ENCODE measurements around the gene NPBWR2. TPM values are rescaled to one million over a fixed set of nuclear protein-coding genes. Genes with fewer than 3 reads are reported as not detected.

Gene NPBWR2
- total RNA-seq, 1 experiment from 2014 or later, result not detected

DNA sequence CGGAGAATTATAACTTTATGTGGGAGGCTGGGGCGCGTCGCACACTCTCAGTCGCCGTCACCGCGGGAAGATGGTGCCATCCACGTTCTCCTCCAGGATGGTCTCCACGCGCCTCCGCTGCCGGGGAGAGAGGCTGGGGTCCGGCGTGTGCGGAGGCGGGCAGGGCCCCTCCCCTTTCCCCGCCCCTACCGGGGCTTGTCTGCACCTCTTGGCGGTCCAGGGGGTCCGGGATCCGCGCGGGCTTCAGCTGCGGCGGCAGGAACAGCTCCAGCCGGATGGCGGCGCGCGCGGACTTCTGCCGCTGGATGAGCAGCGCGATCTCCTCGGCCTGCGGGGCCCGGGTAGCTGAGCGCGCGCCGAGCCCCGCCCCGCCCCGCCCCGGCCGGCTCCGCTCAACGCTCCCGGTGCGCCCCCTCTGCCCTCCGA is 24.0 kb downstream of the NPBWR2 start:
- Mint-ChIP-seq H3K27ac (ENCODE audit: low read depth, unreplicated experiment) (no peak overlapping the region), H3K4me3 (ENCODE audit: unreplicated experiment) (peak overlapping the region; percentile 66), H3K36me3 (ENCODE audit: insufficient read depth, unreplicated experiment) (peaks cover 6% of the 10 kb centered on the region), H3K9me3 (ENCODE audit: unreplicated experiment) (no peaks in the 10 kb centered on the region), H3K27me3 (ENCODE audit: insufficient read depth, unreplicated experiment) (peaks cover 5% of the 10 kb centered on the region), H3K4me1 (ENCODE audit: insufficient read depth, unreplicated experiment) (peaks cover 13% of the 10 kb centered on the region)
- peak; percentile 61 for DNase-seq (ENCODE audit: unreplicated experiment)
- ChIA-PET CTCF (interaction anchor here (0.6 to 8.9 kb wide), 15 partner anchors 9 to 174 kb away, joined by 3 to 93 read pairs (median 3); partner anchors contain the start of gene SAMD10), POLR2A (interaction anchor here (0.7 to 1.8 kb wide), 7 partner anchors 14 to 218 kb away, joined by 3 to 9 read pairs (median 4); partner anchors contain the start of genes PRPF6 and TPD52L2)
- BruUV-seq (replicated peaks), result no TSS peak
- intact Hi-C loops (cut with micrococcal nuclease), result loop anchor here (1.0 kb wide), 1 partner anchor 37 kb away; no protein-coding TSS in a partner anchor
- peak; percentile 80 for TF ChIP-seq CTCF (IDR thresholded peaks at IDR 0.05; ENCODE audit: unreplicated experiment)

DNA sequence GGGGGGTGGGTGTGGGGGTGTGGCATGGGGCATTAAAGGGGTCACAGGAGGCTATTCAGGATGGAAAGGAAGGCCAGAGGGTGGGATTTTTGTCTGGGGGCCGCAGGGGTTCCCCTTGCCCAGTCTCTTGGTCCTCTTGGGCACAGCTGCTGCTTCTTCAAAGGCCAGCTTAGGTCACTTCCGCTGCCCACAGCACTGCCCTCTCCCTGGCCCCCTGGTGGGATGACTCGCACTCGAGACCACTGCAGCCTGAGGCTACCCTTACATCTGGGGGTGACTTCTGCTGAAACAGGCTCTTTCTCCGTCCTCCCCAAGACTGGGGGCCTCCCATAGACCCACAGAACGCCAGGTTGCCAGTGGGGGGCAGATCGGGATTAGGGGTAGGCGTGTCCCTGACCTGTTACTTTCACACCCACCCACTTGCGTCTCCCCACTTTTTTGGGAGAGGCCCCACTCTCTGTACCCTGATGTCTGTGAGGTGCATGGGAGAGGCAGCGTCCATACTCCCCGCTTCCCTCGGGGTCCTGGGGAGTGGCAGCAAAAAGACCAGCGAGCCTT is 24.5 kb downstream of the NPBWR2 start:
- Mint-ChIP-seq H3K4me1 (ENCODE audit: insufficient read depth, unreplicated experiment) (peaks cover 13% of the 10 kb centered on the region), H3K27ac (ENCODE audit: low read depth, unreplicated experiment) (no peak overlapping the region), H3K27me3 (ENCODE audit: insufficient read depth, unreplicated experiment) (peaks cover under 1% of the 10 kb centered on the region), H3K36me3 (ENCODE audit: insufficient read depth, unreplicated experiment) (peaks cover 6% of the 10 kb centered on the region), H3K9me3 (ENCODE audit: unreplicated experiment) (no peaks in the 10 kb centered on the region), H3K4me3 (ENCODE audit: unreplicated experiment) (peak overlapping the region; percentile 66)
- DNase-seq (ENCODE audit: unreplicated experiment), result no peak
- ChIA-PET POLR2A (interaction anchor here (1.4 to 1.8 kb wide), 2 partner anchors 39 to 102 kb away, joined by 4 to 5 read pairs; partner anchors contain the start of gene PRPF6), CTCF (interaction anchor here (0.7 to 8.9 kb wide), 10 partner anchors 9 to 174 kb away, joined by 3 to 93 read pairs (median 4); partner anchors contain the start of gene SAMD10)
- no TSS peak for BruUV-seq (replicated peaks)
- intact Hi-C loops (cut with micrococcal nuclease), result loop anchor here (1.0 kb wide), 1 partner anchor 37 kb away; no protein-coding TSS in a partner anchor
- TF ChIP-seq CTCF (IDR thresholded peaks at IDR 0.05; ENCODE audit: unreplicated experiment), result no peak

- no peak for TF ChIP-seq CTCF (IDR thresholded peaks at IDR 0.05; ENCODE audit: unreplicated experiment)
- intact Hi-C loops (cut with micrococcal nuclease), result no loop called here
- Mint-ChIP-seq H3K4me3 (ENCODE audit: unreplicated experiment) (no peak overlapping the region), H3K4me1 (ENCODE audit: insufficient read depth, unreplicated experiment) (peaks cover 13% of the 10 kb centered on the region), H3K36me3 (ENCODE audit: insufficient read depth, unreplicated experiment) (peaks cover 6% of the 10 kb centered on the region), H3K9me3 (ENCODE audit: unreplicated experiment) (no peaks in the 10 kb centered on the region), H3K27ac (ENCODE audit: low read depth, unreplicated experiment) (no peak overlapping the region), H3K27me3 (ENCODE audit: insufficient read depth, unreplicated experiment) (no peaks in the 10 kb centered on the region)
- ChIA-PET CTCF (interaction anchor here (0.7 to 8.9 kb wide), 6 partner anchors 18 to 43 kb away, joined by 3 to 93 read pairs (median 5); no protein-coding TSS in a partner anchor), POLR2A (interaction anchor here (1.8 kb wide), 1 partner anchor 101 kb away, joined by 5 read pairs; the partner anchor contains the start of gene PRPF6)
- no TSS peak for BruUV-seq (replicated peaks)
- DNase-seq (ENCODE audit: unreplicated experiment), result no peak
Observed at GRCh38 chr20:64082126-64082731, 25.1 kb downstream of the NPBWR2 start.

GRCh38 chr20:64081624-64081964 is 25.8 kb downstream of the NPBWR2 start:
- Mint-ChIP-seq H3K27ac (ENCODE audit: low read depth, unreplicated experiment) (no peak overlapping the region), H3K4me1 (ENCODE audit: insufficient read depth, unreplicated experiment) (peaks cover 10% of the 10 kb centered on the region), H3K4me3 (ENCODE audit: unreplicated experiment) (no peak overlapping the region), H3K36me3 (ENCODE audit: insufficient read depth, unreplicated experiment) (peaks cover 6% of the 10 kb centered on the region), H3K27me3 (ENCODE audit: insufficient read depth, unreplicated experiment) (no peaks in the 10 kb centered on the region), H3K9me3 (ENCODE audit: unreplicated experiment) (no peaks in the 10 kb centered on the region)
- TF ChIP-seq CTCF (IDR thresholded peaks at IDR 0.05; ENCODE audit: unreplicated experiment), result no peak
- BruUV-seq (replicated peaks), result no TSS peak
- no peak for DNase-seq (ENCODE audit: unreplicated experiment)
- intact Hi-C loops (cut with micrococcal nuclease), result no loop called here
- ChIA-PET CTCF (interaction anchor here (0.6 to 8.9 kb wide), 7 partner anchors 12 to 43 kb away, joined by 3 to 93 read pairs (median 6); no protein-coding TSS in a partner anchor), POLR2A (no interaction called here)
